ENCODE results near the gene SCCPDH. TPM values are rescaled to one million over a fixed set of nuclear protein-coding genes. Genes with fewer than 3 reads are reported as not detected.

Gene SCCPDH
- total RNA-seq, 4 donors from 2014 or later: 28.3 to 43.0 (median 35.1) TPM

DNA sequence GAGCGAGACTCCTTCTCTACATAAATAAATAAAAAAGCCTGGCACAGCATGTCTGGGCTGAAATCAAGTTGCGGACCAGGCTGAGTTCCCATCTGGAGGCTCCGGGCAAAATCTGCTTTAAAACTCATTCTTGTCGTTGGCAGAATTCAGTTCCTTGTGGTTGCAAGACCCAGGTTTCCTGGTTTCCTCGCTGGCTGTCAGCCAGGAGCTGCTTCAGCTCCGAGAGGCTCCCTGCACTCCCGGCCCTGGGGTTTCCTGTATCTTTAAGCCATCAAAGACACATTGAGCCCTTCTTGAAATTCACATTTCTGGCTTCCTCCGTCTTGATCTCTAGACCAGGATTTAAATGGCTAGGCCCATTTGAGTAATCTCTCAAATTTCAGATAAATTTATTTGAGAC is 20.6 kb upstream of the SCCPDH start:
- DNase-seq: no peak
- in situ Hi-C loops (cut with MboI; ENCODE audit: low sequenced_read_pairs in 4 of 4) (no loop called here), intact Hi-C loops (cut with DNase I; ENCODE audit: low total_unique reads) (no loop called here)

GRCh38 chr1:246705368-246705767 is 18.8 kb upstream of the SCCPDH start:
- no peak overlapping the region for H3K4me3 ChIP-seq
- H3K27ac ChIP-seq: no peak overlapping the region
- no peak for TF ChIP-seq CTCF (IDR thresholded peaks at IDR 0.05 in 4 of 5, conservative IDR thresholded peaks at IDR 0.05 in 1 of 5)
- TF ChIP-seq POLR2A (IDR thresholded peaks at IDR 0.05): no peak
- no peaks in the 10 kb centered on the region for H3K9me3 ChIP-seq
- no peaks in the 10 kb centered on the region for H3K4me1 ChIP-seq
- intact Hi-C loops (cut with DNase I; ENCODE audit: low total_unique reads): no loop called here
- in situ Hi-C loops (cut with MboI; ENCODE audit: low sequenced_read_pairs in 4 of 4): no loop called here
- H3K27me3 ChIP-seq: no peaks in the 10 kb centered on the region
- ATAC-seq: no peak
- H3K36me3 ChIP-seq: no peaks in the 10 kb centered on the region
- DNase-seq: no peak

More for the DNA sequence above, 20.6 kb upstream of the SCCPDH start:
- no peak overlapping the region for H3K27ac ChIP-seq
- H3K27me3 ChIP-seq: no peaks in the 10 kb centered on the region
- H3K36me3 ChIP-seq: no peaks in the 10 kb centered on the region
- no peak overlapping the region for H3K4me3 ChIP-seq
- no peak for ATAC-seq
- TF ChIP-seq POLR2A (IDR thresholded peaks at IDR 0.05): no peak
- TF ChIP-seq CTCF (IDR thresholded peaks at IDR 0.05 in 4 of 5, conservative IDR thresholded peaks at IDR 0.05 in 1 of 5): no peak
- no peaks in the 10 kb centered on the region for H3K9me3 ChIP-seq
- peaks cover 3 to 6% of the 10 kb centered on the region in 2 donors for H3K4me1 ChIP-seq

DNA sequence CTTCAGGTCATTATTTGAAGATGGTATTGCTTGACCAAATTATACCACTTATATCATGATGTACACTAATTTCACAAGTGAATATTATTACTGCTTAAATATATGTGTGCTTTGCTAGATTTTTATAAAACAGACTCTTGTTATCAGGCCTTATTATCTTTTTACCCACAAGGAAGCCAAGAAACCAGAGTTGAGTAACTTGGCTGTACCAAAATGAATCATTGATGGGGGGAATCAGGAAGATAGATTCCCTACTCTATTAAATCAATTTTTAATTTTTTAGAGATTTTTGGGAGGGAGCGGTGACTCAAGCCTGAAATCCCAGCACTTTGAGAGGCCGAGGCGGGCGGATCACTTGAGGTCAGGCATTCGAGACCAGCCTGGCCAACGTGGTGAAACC is 16.0 kb upstream of the SCCPDH start:
- no peaks in the 10 kb centered on the region for H3K27me3 ChIP-seq
- intact Hi-C loops (cut with DNase I; ENCODE audit: low total_unique reads): no loop called here
- in situ Hi-C loops (cut with MboI; ENCODE audit: low sequenced_read_pairs in 4 of 4): no loop called here
- DNase-seq (no peak), ATAC-seq (no peak)
- H3K4me3 ChIP-seq: no peak overlapping the region
- no peak overlapping the region for H3K27ac ChIP-seq
- no peaks in the 10 kb centered on the region for H3K4me1 ChIP-seq
- no peaks in the 10 kb centered on the region for H3K36me3 ChIP-seq
- H3K9me3 ChIP-seq: no peaks in the 10 kb centered on the region
- no peak for TF ChIP-seq CTCF (IDR thresholded peaks at IDR 0.05 in 4 of 5, conservative IDR thresholded peaks at IDR 0.05 in 1 of 5)
- TF ChIP-seq POLR2A (IDR thresholded peaks at IDR 0.05): no peak

- no peaks in the 10 kb centered on the region for H3K9me3 ChIP-seq
- H3K4me1 ChIP-seq: no peaks in the 10 kb centered on the region
- in situ Hi-C loops (cut with MboI; ENCODE audit: low sequenced_read_pairs in 4 of 4): no loop called here
- no peak overlapping the region for H3K27ac ChIP-seq
- ATAC-seq: no peak
- H3K4me3 ChIP-seq: no peak overlapping the region
- TF ChIP-seq POLR2A (IDR thresholded peaks at IDR 0.05): no peak
- no peak for TF ChIP-seq CTCF (IDR thresholded peaks at IDR 0.05 in 4 of 5, conservative IDR thresholded peaks at IDR 0.05 in 1 of 5)
- H3K36me3 ChIP-seq: no peaks in the 10 kb centered on the region
- H3K27me3 ChIP-seq: no peaks in the 10 kb centered on the region
- DNase-seq: no peak
- intact Hi-C loops (cut with DNase I; ENCODE audit: low total_unique reads): no loop called here
Observed at GRCh38 chr1:246709196-246709595, 15.0 kb upstream of the SCCPDH start.

- no peaks in the 10 kb centered on the region for H3K27me3 ChIP-seq
- no peaks in the 10 kb centered on the region for H3K36me3 ChIP-seq
- no peaks in the 10 kb centered on the region for H3K4me1 ChIP-seq
- in situ Hi-C loops (cut with MboI; ENCODE audit: low sequenced_read_pairs in 4 of 4) (no loop called here), intact Hi-C loops (cut with DNase I; ENCODE audit: low total_unique reads) (no loop called here)
- no peak overlapping the region for H3K4me3 ChIP-seq
- ATAC-seq (no peak), DNase-seq (no peak)
- no peak overlapping the region for H3K27ac ChIP-seq
- TF ChIP-seq POLR2A (IDR thresholded peaks at IDR 0.05) (no peak), CTCF (IDR thresholded peaks at IDR 0.05 in 4 of 5, conservative IDR thresholded peaks at IDR 0.05 in 1 of 5) (no peak)
- no peaks in the 10 kb centered on the region for H3K9me3 ChIP-seq
Observed at GRCh38 chr1:246709835-246710234, 14.4 kb upstream of the SCCPDH start.

All from gastrocnemius medialis (tissue), 4 donors.